Measurements from ENCODE around the gene MARCHF2.

MARCHF2 gene

DNA sequence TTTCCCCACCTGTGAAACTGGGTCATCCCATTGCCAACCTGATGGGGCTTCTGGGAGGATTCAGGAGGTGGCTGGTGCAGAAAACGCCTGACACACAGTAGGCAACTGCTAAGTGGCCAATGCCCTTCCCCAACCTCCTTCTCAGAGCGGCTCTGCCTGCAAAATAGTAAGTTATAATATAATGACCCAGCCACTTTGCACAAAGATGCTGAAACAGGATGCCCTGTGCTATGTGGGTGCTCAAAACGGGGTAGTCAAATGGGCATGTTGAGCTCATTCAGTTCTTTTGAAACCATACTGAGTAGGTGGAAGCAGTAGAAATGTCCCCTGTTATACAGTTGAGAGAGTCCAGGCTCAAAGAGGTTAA, 507 bp downstream of the MARCHF2 start:
- peaks cover 11% of the 10 kb centered on the region for H3K4me1 ChIP-seq (ENCODE audit: control insufficient read depth, insufficient read depth, low read depth, low read length)
- H2BK12ac ChIP-seq (ENCODE audit: low read length in 2 of 2), result peak overlapping the region in 1 of 2 experiments; percentile 21
- H3K27me3 ChIP-seq (ENCODE audit: control insufficient read depth in 1 of 2, insufficient read depth in 1 of 2, low read length in 2 of 2), result no peaks in the 10 kb centered on the region
- H3K79me1 ChIP-seq (replicated peaks; ENCODE audit: low read length, poor library complexity, severe bottlenecking), result peaks cover 7% of the 10 kb centered on the region
- no peak overlapping the region for H3K23ac ChIP-seq (ENCODE audit: low read length in 2 of 2)
- no peak overlapping the region for H4K8ac ChIP-seq (ENCODE audit: low read length)
- no peak overlapping the region for H3K14ac ChIP-seq (ENCODE audit: low read length in 2 of 2)
- no peak overlapping the region for H2BK5ac ChIP-seq (ENCODE audit: low read depth, low read length, poor library complexity, severe bottlenecking)
- no peak overlapping the region for H2BK15ac ChIP-seq (ENCODE audit: low read depth, poor library complexity, severe bottlenecking)
- no peak overlapping the region for H4K91ac ChIP-seq (ENCODE audit: low read length)
- 62% methylated on average over 1 of the region's 3 CpGs for WGBS
- peak overlapping the region in 1 of 2 experiments; percentile 40 for H3K4ac ChIP-seq (ENCODE audit: low read depth in 1 of 2, low read length in 2 of 2)
- H2BK120ac ChIP-seq (ENCODE audit: low read depth, low read length), result no peak overlapping the region
- H3K4me2 ChIP-seq (ENCODE audit: low read length, poor library complexity, severe bottlenecking), result peak overlapping the region; percentile 74
- H2AFZ ChIP-seq (ENCODE audit: low read depth, low read length), result peak overlapping the region; percentile 78
- H3K18ac ChIP-seq (ENCODE audit: low read depth in 1 of 2, low read length in 2 of 2), result no peak overlapping the region
- no peaks in the 10 kb centered on the region for H3K9me3 ChIP-seq (ENCODE audit: control insufficient read depth, low read length)
- H3K4me3 ChIP-seq (ENCODE audit: insufficient read depth in 1 of 2, low read depth in 1 of 2, low read length in 2 of 2), result peak overlapping the region; percentile 86 to 91
- no peak overlapping the region for H2AK5ac ChIP-seq (ENCODE audit: low read length, severe bottlenecking)
- no peak for DNase-seq
- H3K36me3 ChIP-seq (ENCODE audit: control insufficient read depth in 1 of 2, insufficient read depth in 2 of 2, low read depth in 1 of 2, low read length in 2 of 2), result no peaks in the 10 kb centered on the region
- H3K9ac ChIP-seq (ENCODE audit: low read length), result peak overlapping the region; percentile 83
- no peak overlapping the region for H3K27ac ChIP-seq (ENCODE audit: low read length, poor library complexity, severe bottlenecking)

DNA sequence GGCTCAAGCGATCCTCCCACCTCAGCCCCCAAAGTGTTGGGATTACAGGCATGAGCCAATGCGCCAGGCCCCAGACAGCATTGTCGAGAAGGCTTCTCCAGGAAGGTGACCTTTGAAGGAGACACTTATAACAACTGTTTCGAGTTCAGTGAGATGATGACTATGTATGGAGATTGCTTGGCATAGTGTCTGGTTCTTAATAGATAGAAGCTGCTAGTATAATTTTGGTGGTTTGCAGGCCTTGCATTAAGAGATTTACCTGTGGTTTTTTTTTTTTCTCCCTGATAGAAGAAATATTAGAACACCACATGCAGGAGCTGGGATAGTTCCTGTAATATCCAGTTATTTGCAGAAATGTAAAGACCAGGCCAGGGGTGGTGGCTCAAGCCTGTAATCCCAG, 3.7 kb downstream of the MARCHF2 start:
- H3K23ac ChIP-seq (ENCODE audit: low read length in 2 of 2), result no peak overlapping the region
- H3K79me1 ChIP-seq (replicated peaks; ENCODE audit: low read length, poor library complexity, severe bottlenecking), result peaks cover 7% of the 10 kb centered on the region
- H3K14ac ChIP-seq (ENCODE audit: low read length in 2 of 2), result no peak overlapping the region
- no peak overlapping the region for H3K9ac ChIP-seq (ENCODE audit: low read length)
- H2AFZ ChIP-seq (ENCODE audit: low read depth, low read length), result no peak overlapping the region
- no peak overlapping the region for H3K27ac ChIP-seq (ENCODE audit: low read length, poor library complexity, severe bottlenecking)
- H3K9me3 ChIP-seq (ENCODE audit: control insufficient read depth, low read length), result no peaks in the 10 kb centered on the region
- H4K8ac ChIP-seq (ENCODE audit: low read length), result no peak overlapping the region
- H3K4ac ChIP-seq (ENCODE audit: low read depth in 1 of 2, low read length in 2 of 2), result no peak overlapping the region
- H3K27me3 ChIP-seq (ENCODE audit: control insufficient read depth in 1 of 2, insufficient read depth in 1 of 2, low read length in 2 of 2), result no peaks in the 10 kb centered on the region
- WGBS, result 96% methylated on average over 4 of the region's 4 CpGs
- no peak overlapping the region for H2BK5ac ChIP-seq (ENCODE audit: low read depth, low read length, poor library complexity, severe bottlenecking)
- H2AK5ac ChIP-seq (ENCODE audit: low read length, severe bottlenecking), result no peak overlapping the region
- no peak overlapping the region for H3K4me3 ChIP-seq (ENCODE audit: insufficient read depth in 1 of 2, low read depth in 1 of 2, low read length in 2 of 2)
- no peak overlapping the region for H4K91ac ChIP-seq (ENCODE audit: low read length)
- peaks cover 11% of the 10 kb centered on the region for H3K4me1 ChIP-seq (ENCODE audit: control insufficient read depth, insufficient read depth, low read depth, low read length)
- H3K36me3 ChIP-seq (ENCODE audit: control insufficient read depth in 1 of 2, insufficient read depth in 2 of 2, low read depth in 1 of 2, low read length in 2 of 2), result peaks cover 4% of the 10 kb centered on the region in 2 experiments
- H2BK12ac ChIP-seq (ENCODE audit: low read length in 2 of 2), result no peak overlapping the region
- no peak overlapping the region for H2BK15ac ChIP-seq (ENCODE audit: low read depth, poor library complexity, severe bottlenecking)
- no peak overlapping the region for H3K4me2 ChIP-seq (ENCODE audit: low read length, poor library complexity, severe bottlenecking)
- no peak overlapping the region for H3K18ac ChIP-seq (ENCODE audit: low read depth in 1 of 2, low read length in 2 of 2)
- no peak for DNase-seq
- no peak overlapping the region for H2BK120ac ChIP-seq (ENCODE audit: low read depth, low read length)

DNA sequence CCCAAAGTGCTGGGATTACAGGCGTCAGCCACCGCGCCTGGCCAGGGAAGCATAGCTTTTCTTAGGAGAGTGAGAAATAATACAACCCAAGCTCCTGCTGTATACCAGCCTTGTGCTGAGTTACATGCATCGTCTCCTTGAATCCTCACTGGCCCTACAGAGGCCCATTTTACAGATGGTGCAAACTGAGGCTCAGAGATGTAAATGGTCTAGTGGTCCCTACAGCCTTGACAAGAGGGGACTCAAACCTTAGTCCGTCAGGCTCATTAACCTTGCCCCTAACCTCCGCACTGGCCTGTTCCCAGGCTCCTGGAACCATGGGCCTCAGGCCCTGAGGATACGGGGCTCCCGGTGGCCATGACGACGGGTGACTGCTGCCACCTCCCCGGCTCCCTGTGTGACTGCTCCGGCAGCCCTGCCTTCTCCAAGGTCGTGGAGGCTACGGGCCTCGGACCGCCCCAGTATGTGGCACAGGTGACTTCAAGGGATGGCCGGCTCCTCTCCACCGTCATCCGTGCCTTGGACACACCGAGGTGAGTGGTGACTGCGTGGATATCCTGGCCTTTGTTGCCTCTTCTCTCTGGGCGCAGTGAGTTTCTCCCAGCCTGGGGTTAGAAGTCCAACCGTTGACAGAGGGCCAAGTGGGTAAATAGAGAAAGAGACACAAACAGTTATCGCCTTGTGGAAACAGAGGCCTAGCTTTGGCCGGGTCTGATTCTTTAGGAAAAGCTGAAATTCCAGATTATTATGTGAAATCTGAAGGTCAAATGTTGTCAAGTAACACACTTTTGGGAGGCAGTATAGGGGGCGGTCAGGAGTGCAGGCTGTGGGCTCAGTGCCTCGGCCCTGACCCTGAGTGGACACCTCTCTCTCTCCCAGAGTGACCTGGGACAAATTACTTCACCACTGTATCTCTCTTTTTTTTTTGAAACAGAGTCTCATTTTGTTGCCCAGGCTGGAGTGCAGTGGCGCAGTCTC, 8.7 kb downstream of the MARCHF2 start:
- Histone ChIP-seq H2AFZ (ENCODE audit: low read depth, low read length) (no peak overlapping the region), H3K9ac (ENCODE audit: low read length) (no peak overlapping the region), H2BK15ac (ENCODE audit: low read depth, poor library complexity, severe bottlenecking) (no peak overlapping the region), H2BK5ac (ENCODE audit: low read depth, low read length, poor library complexity, severe bottlenecking) (no peak overlapping the region), H3K18ac (ENCODE audit: low read depth in 1 of 2, low read length in 2 of 2) (no peak overlapping the region), H3K4me1 (ENCODE audit: control insufficient read depth, insufficient read depth, low read depth, low read length) (peaks cover 16% of the 10 kb centered on the region), H3K23ac (ENCODE audit: low read length in 2 of 2) (no peak overlapping the region), H2AK5ac (ENCODE audit: low read length, severe bottlenecking) (no peak overlapping the region), H3K4me3 (ENCODE audit: insufficient read depth in 1 of 2, low read depth in 1 of 2, low read length in 2 of 2) (no peak overlapping the region), H4K91ac (ENCODE audit: low read length) (no peak overlapping the region), H3K27ac (ENCODE audit: low read length, poor library complexity, severe bottlenecking) (no peak overlapping the region), H3K36me3 (ENCODE audit: control insufficient read depth in 1 of 2, insufficient read depth in 2 of 2, low read depth in 1 of 2, low read length in 2 of 2) (peaks cover 11 to 13% of the 10 kb centered on the region in 2 experiments), H3K79me1 (replicated peaks; ENCODE audit: low read length, poor library complexity, severe bottlenecking) (peaks cover 4% of the 10 kb centered on the region), H4K8ac (ENCODE audit: low read length) (no peak overlapping the region), H3K27me3 (ENCODE audit: control insufficient read depth in 1 of 2, insufficient read depth in 1 of 2, low read length in 2 of 2) (no peaks in the 10 kb centered on the region), H3K9me3 (ENCODE audit: control insufficient read depth, low read length) (no peaks in the 10 kb centered on the region), H2BK12ac (ENCODE audit: low read length in 2 of 2) (no peak overlapping the region), H3K14ac (ENCODE audit: low read length in 2 of 2) (no peak overlapping the region), H3K4ac (ENCODE audit: low read depth in 1 of 2, low read length in 2 of 2) (no peak overlapping the region), H3K4me2 (ENCODE audit: low read length, poor library complexity, severe bottlenecking) (no peak overlapping the region), H2BK120ac (ENCODE audit: low read depth, low read length) (no peak overlapping the region)
- DNase-seq, result no peak
- WGBS, result 96% methylated on average over 24 of the region's 28 CpGs

DNA sequence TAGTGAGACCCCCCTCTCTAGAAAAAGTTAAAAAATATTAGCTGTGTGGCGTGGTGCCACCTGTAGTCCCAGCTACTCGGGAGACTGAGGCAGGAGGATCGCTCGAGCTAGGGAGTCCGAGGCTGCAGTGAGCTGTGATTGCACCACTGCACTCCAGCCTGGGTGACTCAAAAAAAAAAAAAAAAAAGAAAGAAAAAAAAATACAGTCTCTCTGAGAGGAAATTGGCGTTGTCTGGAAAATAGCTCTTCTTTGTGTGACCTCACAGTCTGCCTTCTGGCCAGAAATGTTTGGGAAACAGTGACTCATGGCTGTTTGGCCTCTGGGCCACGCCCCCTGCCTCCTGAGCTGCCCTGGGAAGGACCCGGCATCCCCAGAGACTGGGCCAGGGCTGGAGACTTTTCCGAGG, 10.7 kb downstream of the MARCHF2 start:
- peak overlapping the region; percentile 74 for H3K27ac ChIP-seq (ENCODE audit: low read length, poor library complexity, severe bottlenecking)
- peak overlapping the region; percentile 61 to 85 for H3K18ac ChIP-seq (ENCODE audit: low read depth in 1 of 2, low read length in 2 of 2)
- H3K23ac ChIP-seq (ENCODE audit: low read length in 2 of 2), result no peak overlapping the region
- no peak overlapping the region for H2BK12ac ChIP-seq (ENCODE audit: low read length in 2 of 2)
- no peak overlapping the region for H3K14ac ChIP-seq (ENCODE audit: low read length in 2 of 2)
- H3K4me2 ChIP-seq (ENCODE audit: low read length, poor library complexity, severe bottlenecking), result no peak overlapping the region
- peak overlapping the region; percentile 86 for H3K9ac ChIP-seq (ENCODE audit: low read length)
- H2AK5ac ChIP-seq (ENCODE audit: low read length, severe bottlenecking), result no peak overlapping the region
- H2BK5ac ChIP-seq (ENCODE audit: low read depth, low read length, poor library complexity, severe bottlenecking), result no peak overlapping the region
- peak overlapping the region in 1 of 2 experiments; percentile 57 for H3K4me3 ChIP-seq (ENCODE audit: insufficient read depth in 1 of 2, low read depth in 1 of 2, low read length in 2 of 2)
- no peak overlapping the region for H2AFZ ChIP-seq (ENCODE audit: low read depth, low read length)
- peaks cover 13% of the 10 kb centered on the region in 2 experiments for H3K36me3 ChIP-seq (ENCODE audit: control insufficient read depth in 1 of 2, insufficient read depth in 2 of 2, low read depth in 1 of 2, low read length in 2 of 2)
- H2BK120ac ChIP-seq (ENCODE audit: low read depth, low read length), result no peak overlapping the region
- H2BK15ac ChIP-seq (ENCODE audit: low read depth, poor library complexity, severe bottlenecking), result no peak overlapping the region
- H3K79me1 ChIP-seq (replicated peaks; ENCODE audit: low read length, poor library complexity, severe bottlenecking), result peaks cover 4% of the 10 kb centered on the region
- no peak overlapping the region for H3K4ac ChIP-seq (ENCODE audit: low read depth in 1 of 2, low read length in 2 of 2)
- H3K27me3 ChIP-seq (ENCODE audit: control insufficient read depth in 1 of 2, insufficient read depth in 1 of 2, low read length in 2 of 2), result no peaks in the 10 kb centered on the region
- no peak overlapping the region for H4K91ac ChIP-seq (ENCODE audit: low read length)
- WGBS, result 7% methylated on average over 9 of the region's 9 CpGs
- H3K4me1 ChIP-seq (ENCODE audit: control insufficient read depth, insufficient read depth, low read depth, low read length), result peaks cover 13% of the 10 kb centered on the region
- no peak overlapping the region for H4K8ac ChIP-seq (ENCODE audit: low read length)
- H3K9me3 ChIP-seq (ENCODE audit: control insufficient read depth, low read length), result no peaks in the 10 kb centered on the region
- peak; percentile 99 for DNase-seq
